ENCODE measurements around the gene CARMIL3.

The CARMIL3 gene

GRCh38 chr14:24077086-24077485 is 25.3 kb downstream of the CARMIL3 start:
- DNase-seq (ENCODE audit: insufficient read length, low spot score) (no peak), FAIRE-seq (no peak)
- no peak for TF ChIP-seq CTCF (IDR thresholded peaks at IDR 0.05; ENCODE audit: insufficient read depth, missing control alignments)

- DNase-seq (ENCODE audit: insufficient read length, low spot score) (no peak), FAIRE-seq (no peak)
- no peak for TF ChIP-seq CTCF (IDR thresholded peaks at IDR 0.05; ENCODE audit: insufficient read depth, missing control alignments)
Measured at GRCh38 chr14:24078146-24078545, 26.3 kb downstream of the CARMIL3 start.

- no peak for DNase-seq (ENCODE audit: insufficient read length, low spot score)
- FAIRE-seq = peak; percentile 51
- no peak for TF ChIP-seq CTCF (IDR thresholded peaks at IDR 0.05; ENCODE audit: insufficient read depth, missing control alignments)
Measured at GRCh38 chr14:24079491-24080141, 27.8 kb downstream of the CARMIL3 start.

- FAIRE-seq = no peak
- no peak for TF ChIP-seq CTCF (IDR thresholded peaks at IDR 0.05; ENCODE audit: insufficient read depth, missing control alignments)
- no peak for DNase-seq (ENCODE audit: insufficient read length, low spot score)
Measured at GRCh38 chr14:24080142-24080530, 28.3 kb downstream of the CARMIL3 start.

- TF ChIP-seq CTCF (IDR thresholded peaks at IDR 0.05; ENCODE audit: insufficient read depth, missing control alignments) = no peak
- DNase-seq (ENCODE audit: insufficient read length, low spot score) (no peak), FAIRE-seq (peak; percentile 38)
Measured at GRCh38 chr14:24080888-24081738, 29.3 kb downstream of the CARMIL3 start.

GRCh38 chr14:24081739-24082211 is 30.0 kb downstream of the CARMIL3 start:
- no peak for TF ChIP-seq CTCF (IDR thresholded peaks at IDR 0.05; ENCODE audit: insufficient read depth, missing control alignments)
- no peak for DNase-seq (ENCODE audit: insufficient read length, low spot score)
- FAIRE-seq = peak; percentile 51
